ENCODE measurements around the gene SDC1.

- no peak for TF ChIP-seq CTCF (IDR thresholded peaks at IDR 0.05)
- no peak for TF ChIP-seq POLR2A (IDR thresholded peaks at IDR 0.05)
Observed at GRCh38 chr2:20184067-20184938, 40.6 kb downstream of the SDC1 start.
